Left ventricle myocardium inferior (tissue), 1 donor: ENCODE measurements around the gene TBCD. TPM values are rescaled to one million over a fixed set of nuclear protein-coding genes. Genes with fewer than 3 reads are reported as not detected.
"Not testable (repeated sequence)": the region's sequence is repeated elsewhere in the genome, so short reads cannot be mapped to it uniquely, and the experiment has no call there.

Source experiments
- DNase-seq: peaks from one replicate; pipeline ENCODE4 v3.0.0-alpha.2; 2020
- H3K27ac ChIP-seq: fragments of 200-600 bp; replicated peaks from 2 replicates; pipeline ENCODE4 v1.8.0; 2021
- H3K27me3 ChIP-seq: fragments of 200-600 bp; 2 replicates; pipeline ENCODE4 v1.8.0; 2021; ENCODE audit warnings: low read depth
- H3K36me3 ChIP-seq: fragments of 200-600 bp; 2 replicates; pipeline ENCODE4 v1.8.0; 2021
- H3K4me1 ChIP-seq: fragments of 200-600 bp; 2 replicates; pipeline ENCODE4 v1.8.0; 2021
- H3K4me3 ChIP-seq: fragments of 200-600 bp; 2 replicates; pipeline ENCODE4 v1.8.0; 2021; ENCODE audit warnings: mild to moderate bottlenecking, moderate library complexity
- H3K9me3 ChIP-seq: fragments of 200-600 bp; replicated peaks from 2 replicates; pipeline ENCODE4 v1.8.0; 2021
- intact Hi-C: fragments of 100-400 bp; cut with micrococcal nuclease; formaldehyde crosslinking; loops from one replicate; pipeline ENCODE4 v1.11.0; 2022
- total RNA-seq: library from RNA; stranded (reverse); fragmentation: NEBNext Ultra II Directional; extraction: Animal tissue kit (Norgen Biotek cat#: 25700); gene quantifications from one replicate; pipeline ENCODE4 v1.2.1, GENCODE V29; 2021
- TF ChIP-seq, protein P1 (sequence below): fragments of 200-600 bp; IDR thresholded peaks from 2 replicates; pipeline ENCODE4 v1.8.0; 2021; ENCODE audit warnings: antibody characterized with exemption, mild to moderate bottlenecking, borderline replicate concordance
- donor health status: DM: no; HTN: yes; CAD: no; lungs with severe emphysema.

TBCD gene
- total RNA-seq, 1 donor from 2014 or later = 48.0 TPM

GRCh38 chr17:82769041-82769440 lies 17.2 kb downstream of the TBCD start:
- Histone ChIP-seq H3K9me3 (no peaks in the 10 kb centered on the region), H3K4me1 (no peaks in the 10 kb centered on the region), H3K27ac (no peak overlapping the region), H3K36me3 (peaks cover 67% of the 10 kb centered on the region), H3K27me3 (no peaks in the 10 kb centered on the region), H3K4me3 (no peak overlapping the region)
- no peak for DNase-seq
- intact Hi-C loops = no loop called here
- TF ChIP-seq, protein P1, sequence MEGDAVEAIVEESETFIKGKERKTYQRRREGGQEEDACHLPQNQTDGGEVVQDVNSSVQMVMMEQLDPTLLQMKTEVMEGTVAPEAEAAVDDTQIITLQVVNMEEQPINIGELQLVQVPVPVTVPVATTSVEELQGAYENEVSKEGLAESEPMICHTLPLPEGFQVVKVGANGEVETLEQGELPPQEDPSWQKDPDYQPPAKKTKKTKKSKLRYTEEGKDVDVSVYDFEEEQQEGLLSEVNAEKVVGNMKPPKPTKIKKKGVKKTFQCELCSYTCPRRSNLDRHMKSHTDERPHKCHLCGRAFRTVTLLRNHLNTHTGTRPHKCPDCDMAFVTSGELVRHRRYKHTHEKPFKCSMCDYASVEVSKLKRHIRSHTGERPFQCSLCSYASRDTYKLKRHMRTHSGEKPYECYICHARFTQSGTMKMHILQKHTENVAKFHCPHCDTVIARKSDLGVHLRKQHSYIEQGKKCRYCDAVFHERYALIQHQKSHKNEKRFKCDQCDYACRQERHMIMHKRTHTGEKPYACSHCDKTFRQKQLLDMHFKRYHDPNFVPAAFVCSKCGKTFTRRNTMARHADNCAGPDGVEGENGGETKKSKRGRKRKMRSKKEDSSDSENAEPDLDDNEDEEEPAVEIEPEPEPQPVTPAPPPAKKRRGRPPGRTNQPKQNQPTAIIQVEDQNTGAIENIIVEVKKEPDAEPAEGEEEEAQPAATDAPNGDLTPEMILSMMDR = no peak

GRCh38 chr17:82772026-82772425 lies 20.2 kb downstream of the TBCD start:
- H3K27ac ChIP-seq = no peak overlapping the region
- TF ChIP-seq, protein P1 = no peak
- peaks cover 6% of the 10 kb centered on the region for H3K4me1 ChIP-seq
- no peaks in the 10 kb centered on the region for H3K27me3 ChIP-seq
- DNase-seq = no peak
- no peaks in the 10 kb centered on the region for H3K9me3 ChIP-seq
- peaks cover 46% of the 10 kb centered on the region for H3K36me3 ChIP-seq
- H3K4me3 ChIP-seq = no peak overlapping the region
- intact Hi-C loops = no loop called here

DNA sequence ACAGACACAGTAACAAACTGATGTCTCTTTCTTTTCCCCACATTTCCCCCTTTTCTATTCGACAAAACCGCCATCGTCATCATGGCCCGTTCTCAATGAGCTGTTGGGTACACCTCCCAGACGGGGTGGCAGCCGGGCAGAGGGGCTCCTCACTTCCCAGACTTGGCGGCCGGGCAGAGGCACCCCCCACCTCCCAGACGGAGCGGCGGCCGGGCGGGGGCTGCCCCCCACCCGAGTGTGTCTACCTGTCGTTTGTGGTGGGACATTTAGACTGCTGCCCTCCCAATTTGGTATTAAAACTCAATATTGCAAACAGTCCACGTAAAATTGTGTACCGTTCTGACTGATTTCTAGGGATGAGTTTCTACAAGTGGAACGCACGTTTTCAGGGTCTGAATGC lies 22.6 kb downstream of the TBCD start:
- H3K27ac ChIP-seq, intact Hi-C loops, H3K4me1 ChIP-seq, H3K4me3 ChIP-seq, H3K27me3 ChIP-seq, DNase-seq, H3K9me3 ChIP-seq: not testable (repeated sequence)
- peaks cover 31% of the 10 kb centered on the region for H3K36me3 ChIP-seq

DNA sequence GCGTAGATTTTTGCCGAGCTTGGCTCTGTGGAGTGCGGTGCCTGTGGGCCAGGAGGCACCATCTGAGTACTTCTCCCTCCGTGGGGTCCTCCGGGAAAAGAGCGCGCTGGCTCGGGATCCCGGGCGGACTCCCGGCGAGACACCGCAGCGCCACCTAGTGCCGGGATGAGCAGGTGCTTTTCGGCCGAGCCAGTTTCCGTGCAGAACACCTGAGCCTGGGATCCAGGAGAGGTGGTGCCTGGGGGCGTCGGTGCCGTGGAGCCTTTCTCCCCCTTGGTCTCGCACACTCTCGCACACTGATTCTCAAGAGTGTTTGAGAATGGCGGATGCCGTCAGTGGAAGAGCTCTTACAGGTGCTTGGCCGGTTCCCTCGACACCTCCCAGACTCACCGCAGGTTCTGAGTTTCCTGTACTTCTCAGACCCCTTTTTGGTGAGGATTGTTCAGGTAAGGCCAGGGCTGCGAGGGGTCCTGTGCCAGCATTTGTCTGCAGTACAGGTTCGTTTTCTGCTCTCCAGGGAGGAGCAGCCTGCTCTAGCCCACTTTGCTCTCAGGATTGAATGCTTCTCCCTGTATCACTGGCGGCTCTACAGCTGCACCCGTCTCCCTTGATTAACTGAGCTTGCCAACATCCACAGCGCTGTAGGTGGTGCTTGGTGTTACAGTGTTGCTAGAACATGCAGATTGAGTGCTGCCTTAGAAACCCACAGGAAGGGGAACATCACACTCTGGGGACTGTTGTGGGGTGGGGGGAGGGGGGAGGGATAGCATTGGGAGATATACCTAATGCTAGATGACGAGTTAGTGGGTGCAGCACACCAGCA lies 23.3 kb downstream of the TBCD start:
- H3K4me3 ChIP-seq = peak overlapping the region; percentile 13
- H3K27ac ChIP-seq = no peak overlapping the region

DNA sequence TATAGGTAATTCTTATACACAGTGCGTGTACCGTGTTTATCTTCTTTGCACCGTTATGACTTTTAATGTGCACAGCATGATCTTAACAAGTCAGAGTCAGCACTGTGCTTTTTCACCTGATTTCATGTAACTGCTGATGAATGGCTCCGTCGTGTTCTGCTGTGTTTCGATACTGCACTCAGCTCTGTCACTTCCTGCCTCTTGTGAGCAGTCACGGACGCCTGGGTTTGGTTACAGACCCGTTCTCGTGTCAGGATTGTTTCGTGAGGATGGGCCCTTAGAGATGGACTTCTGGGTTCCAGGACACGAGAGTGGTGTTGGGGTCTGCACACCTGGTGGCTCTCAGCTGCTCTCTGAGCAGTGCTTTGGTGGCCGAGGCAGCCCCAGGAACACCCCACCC lies 24.6 kb downstream of the TBCD start:
- Histone ChIP-seq H3K4me1 (peaks cover 6% of the 10 kb centered on the region), H3K27me3 (no peaks in the 10 kb centered on the region), H3K27ac (no peak overlapping the region), H3K4me3 (no peak overlapping the region), H3K36me3 (peaks cover 19% of the 10 kb centered on the region), H3K9me3 (no peaks in the 10 kb centered on the region)
- no peak for DNase-seq
- intact Hi-C loops = no loop called here
- TF ChIP-seq, protein P1 = no peak

More for the DNA sequence above, 23.3 kb downstream of the TBCD start:
- Histone ChIP-seq H3K9me3 (no peaks in the 10 kb centered on the region), H3K27me3 (no peaks in the 10 kb centered on the region), H3K36me3 (peaks cover 25% of the 10 kb centered on the region), H3K4me1 (peaks cover 6% of the 10 kb centered on the region)
- DNase-seq = peak; percentile 67
- TF ChIP-seq, protein P1 = peak; percentile 91
- intact Hi-C loops = no loop called here

DNA sequence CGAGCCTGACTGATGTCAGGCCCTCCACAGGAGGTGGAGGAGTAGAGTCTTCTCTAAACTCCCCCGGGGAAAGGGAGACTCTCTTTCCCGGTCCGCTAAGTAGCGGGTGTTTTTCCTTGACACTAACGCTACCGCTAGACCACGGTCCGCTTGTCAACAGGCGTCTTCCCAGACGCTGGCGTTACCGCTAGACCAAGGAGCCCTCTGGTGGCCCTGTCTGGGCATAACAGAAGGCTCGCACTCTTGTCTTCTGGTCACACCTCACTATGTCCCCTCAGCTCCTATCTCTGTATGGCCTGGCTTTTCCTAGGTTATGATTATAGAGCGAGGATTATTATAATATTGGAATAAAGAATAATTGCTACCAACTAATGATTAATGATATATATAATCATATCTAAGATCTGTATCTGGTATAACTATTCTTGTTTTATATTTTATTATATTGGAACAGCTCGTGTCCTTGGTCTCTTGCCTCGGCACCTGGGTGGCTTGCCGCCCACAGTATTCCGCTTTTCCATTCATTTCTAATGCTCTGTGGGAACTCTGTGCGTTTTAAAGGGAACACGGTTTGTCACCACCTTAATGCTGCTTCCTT lies 26.0 kb downstream of the TBCD start:
- DNase-seq, H3K9me3 ChIP-seq, H3K4me3 ChIP-seq, H3K27me3 ChIP-seq, H3K27ac ChIP-seq, intact Hi-C loops: not testable (repeated sequence)
- TF ChIP-seq, protein P1 = peak; percentile 58
- H3K4me1 ChIP-seq = peaks cover 16% of the 10 kb centered on the region
- peaks cover 11% of the 10 kb centered on the region for H3K36me3 ChIP-seq
